Measurements from ENCODE around the gene SEMA5A. TPM values are rescaled to one million over a fixed set of nuclear protein-coding genes. Genes with fewer than 3 reads are reported as not detected.

SEMA5A gene
- total and polyA plus RNA-seq, 4 experiments from 2014 or later = 1.1 to 4.5 (median 2.4) TPM

DNA sequence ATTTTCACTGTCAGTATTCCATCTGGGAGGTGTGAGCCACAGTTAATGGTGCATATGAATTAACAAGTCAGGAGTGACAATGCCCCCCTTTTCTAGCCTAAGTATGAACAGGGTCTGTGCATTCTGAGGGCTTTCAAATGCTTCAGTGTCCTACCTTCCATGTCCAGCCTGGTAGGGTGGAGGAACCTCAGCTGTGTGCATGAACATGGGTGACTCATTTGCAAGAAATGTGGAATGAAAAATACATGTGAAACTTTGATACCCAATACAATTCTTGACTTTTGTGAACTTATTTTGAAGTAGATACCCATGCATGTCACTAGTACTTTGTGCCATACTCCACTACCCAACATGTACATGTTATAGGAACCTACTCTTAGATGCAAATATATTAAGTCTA is 375.8 kb downstream of the SEMA5A start:
- Mint-ChIP-seq H3K27me3 (no peaks in the 10 kb centered on the region), H3K4me3 (no peak overlapping the region), H3K27ac (no peak overlapping the region), H3K4me1 (no peaks in the 10 kb centered on the region), H3K9me3 (peaks cover 0 to 5% (median 0%) of the 10 kb centered on the region in 8 donors), H3K36me3 (no peaks in the 10 kb centered on the region)
- H3K27me3 ChIP-seq (ENCODE audit: insufficient read depth, low read length) = no peaks in the 10 kb centered on the region
- H3K36me3 ChIP-seq (ENCODE audit: insufficient read depth, low read length) = no peaks in the 10 kb centered on the region
- no peak for DNase-seq
- H3K9me3 ChIP-seq (ENCODE audit: control insufficient read depth in 1 of 2, low read length in 2 of 2) = no peaks in the 10 kb centered on the region
- no peak overlapping the region for H3K27ac ChIP-seq (ENCODE audit: low read depth, low read length)
- H3K4me3 ChIP-seq (ENCODE audit: low read length in 2 of 2) = no peak overlapping the region
- intact Hi-C loops (cut with micrococcal nuclease) = no loop called here
- CTCF ChIA-PET (ENCODE audit: partially characterized antibody) = no interaction called here
- POLR2A ChIA-PET (ENCODE audit: partially characterized antibody) = no interaction called here
- H3K4me1 ChIP-seq (ENCODE audit: insufficient read depth, low read length) = no peaks in the 10 kb centered on the region

DNA sequence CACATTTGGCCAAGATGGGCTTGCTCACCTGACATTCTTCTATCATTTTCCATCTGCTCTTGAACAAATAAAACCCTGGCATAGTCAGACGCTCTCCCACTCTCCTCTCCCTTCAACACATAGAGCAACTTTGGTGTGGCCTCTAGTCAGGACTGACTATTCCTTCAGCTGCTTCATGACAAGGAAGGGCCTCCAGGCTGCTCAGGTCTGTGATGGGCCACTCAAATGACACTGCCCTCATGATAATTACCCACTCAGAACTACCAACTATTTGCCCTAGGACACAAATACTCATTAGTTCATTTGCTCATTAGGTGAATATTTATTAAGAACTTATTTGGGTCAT is 376.3 kb downstream of the SEMA5A start:
- H3K4me3 ChIP-seq (ENCODE audit: low read length in 2 of 2) = no peak overlapping the region
- POLR2A ChIA-PET (ENCODE audit: partially characterized antibody) = no interaction called here
- no peaks in the 10 kb centered on the region for H3K36me3 ChIP-seq (ENCODE audit: insufficient read depth, low read length)
- Mint-ChIP-seq H3K27me3 (no peaks in the 10 kb centered on the region), H3K4me3 (no peak overlapping the region), H3K9me3 (peaks cover 0 to 3% (median 0%) of the 10 kb centered on the region in 8 donors), H3K4me1 (no peaks in the 10 kb centered on the region), H3K27ac (no peak overlapping the region), H3K36me3 (no peaks in the 10 kb centered on the region)
- no peaks in the 10 kb centered on the region for H3K27me3 ChIP-seq (ENCODE audit: insufficient read depth, low read length)
- DNase-seq = no peak
- intact Hi-C loops (cut with micrococcal nuclease) = no loop called here
- CTCF ChIA-PET (ENCODE audit: partially characterized antibody) = no interaction called here
- no peaks in the 10 kb centered on the region for H3K9me3 ChIP-seq (ENCODE audit: control insufficient read depth in 1 of 2, low read length in 2 of 2)
- no peak overlapping the region for H3K27ac ChIP-seq (ENCODE audit: low read depth, low read length)
- no peaks in the 10 kb centered on the region for H3K4me1 ChIP-seq (ENCODE audit: insufficient read depth, low read length)

DNA sequence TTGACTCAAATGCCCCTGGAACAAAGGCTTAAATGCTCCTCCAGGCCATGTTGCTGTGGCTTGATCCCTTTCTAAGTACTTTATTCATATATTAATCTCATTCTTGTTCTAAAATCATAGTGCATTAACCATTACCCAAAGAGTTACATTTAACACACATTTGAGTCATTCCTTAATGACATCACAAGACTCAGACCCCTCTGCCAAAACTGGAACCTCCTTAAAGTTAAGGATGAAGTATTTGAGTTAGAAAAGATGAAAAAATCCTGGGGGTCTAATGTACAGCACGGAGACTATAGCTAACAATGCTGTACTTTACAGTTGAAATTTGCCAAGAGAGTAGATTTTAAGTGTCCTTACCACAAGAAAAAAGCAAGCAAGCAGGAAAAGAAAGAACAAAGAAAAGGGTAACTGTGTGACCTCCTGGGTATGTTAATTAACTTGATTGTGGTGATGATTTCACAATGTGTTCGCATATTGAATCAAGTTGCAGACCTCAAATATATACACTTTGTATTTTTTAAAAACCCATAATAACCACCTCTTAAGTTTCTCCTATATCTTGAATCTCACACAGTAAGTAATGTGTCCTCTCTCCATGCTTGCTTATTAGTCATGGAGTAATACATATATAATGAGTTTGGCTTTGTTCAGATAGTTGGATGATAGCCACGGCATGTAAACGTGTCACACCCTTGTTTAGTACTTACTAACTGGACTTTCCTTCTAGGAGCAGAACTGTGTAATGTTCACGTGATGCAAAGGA is 376.9 kb downstream of the SEMA5A start:
- H3K4me1 ChIP-seq (ENCODE audit: insufficient read depth, low read length) = no peaks in the 10 kb centered on the region
- H3K9me3 ChIP-seq (ENCODE audit: control insufficient read depth in 1 of 2, low read length in 2 of 2) = no peaks in the 10 kb centered on the region
- no peak overlapping the region for H3K4me3 ChIP-seq (ENCODE audit: low read length in 2 of 2)
- H3K27ac ChIP-seq (ENCODE audit: low read depth, low read length) = no peak overlapping the region
- H3K36me3 ChIP-seq (ENCODE audit: insufficient read depth, low read length) = no peaks in the 10 kb centered on the region
- POLR2A ChIA-PET (ENCODE audit: partially characterized antibody) = no interaction called here
- Mint-ChIP-seq H3K27ac (no peak overlapping the region), H3K27me3 (no peaks in the 10 kb centered on the region), H3K9me3 (peaks cover 0 to 3% (median 0%) of the 10 kb centered on the region in 8 donors), H3K36me3 (no peaks in the 10 kb centered on the region), H3K4me1 (no peaks in the 10 kb centered on the region), H3K4me3 (no peak overlapping the region)
- no peaks in the 10 kb centered on the region for H3K27me3 ChIP-seq (ENCODE audit: insufficient read depth, low read length)
- intact Hi-C loops (cut with micrococcal nuclease) = no loop called here
- CTCF ChIA-PET (ENCODE audit: partially characterized antibody) = no interaction called here
- DNase-seq = no peak

DNA sequence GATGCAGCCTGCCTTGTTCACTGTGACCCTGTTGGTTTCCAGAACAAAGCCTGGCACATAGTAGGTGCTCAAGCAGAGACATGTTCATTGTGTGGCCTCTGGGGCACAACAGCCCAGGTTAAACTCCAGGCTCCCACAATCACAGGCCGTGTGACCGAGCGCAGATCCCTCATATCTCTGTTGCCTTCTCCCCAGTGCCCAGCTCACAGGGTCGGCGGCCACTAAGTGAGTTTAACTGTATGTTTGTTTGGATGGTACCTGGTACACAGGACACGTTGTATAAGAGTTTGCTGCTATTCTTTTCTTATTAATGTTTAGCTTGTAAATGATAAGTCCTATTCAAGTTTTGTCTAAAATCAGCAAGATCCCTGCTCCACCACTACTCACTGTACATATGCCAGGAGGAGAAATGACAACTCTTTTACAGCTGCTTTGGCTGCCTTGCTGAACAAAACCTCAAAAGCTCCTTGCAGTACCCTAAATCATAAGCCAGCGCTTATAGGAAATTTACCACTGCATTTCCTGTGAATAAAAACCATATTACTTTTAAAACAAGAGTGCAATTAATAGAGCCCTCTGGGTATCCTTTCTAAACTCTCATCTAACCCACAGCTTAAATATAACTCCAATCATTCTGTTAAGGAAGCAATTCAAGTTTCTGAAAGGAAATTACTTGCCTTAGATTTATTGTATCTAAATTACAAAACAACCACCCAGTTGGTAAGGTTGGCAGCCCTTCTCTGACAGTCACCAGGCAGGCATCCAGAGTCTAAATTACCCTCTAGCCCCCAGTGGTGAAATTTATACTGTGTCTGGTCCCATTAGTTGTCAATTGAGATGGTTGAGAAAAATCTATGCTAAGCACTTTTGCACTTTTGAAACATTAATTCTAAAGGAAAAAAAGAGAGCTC is 379.4 kb downstream of the SEMA5A start:
- ChIA-PET POLR2A (ENCODE audit: partially characterized antibody) (no interaction called here), CTCF (ENCODE audit: partially characterized antibody) (no interaction called here)
- Histone ChIP-seq H3K27ac (ENCODE audit: low read depth, low read length) (no peak overlapping the region), H3K4me3 (ENCODE audit: low read length in 2 of 2) (no peak overlapping the region), H3K27me3 (ENCODE audit: insufficient read depth, low read length) (no peaks in the 10 kb centered on the region), H3K36me3 (ENCODE audit: insufficient read depth, low read length) (no peaks in the 10 kb centered on the region), H3K9me3 (ENCODE audit: control insufficient read depth in 1 of 2, low read length in 2 of 2) (no peaks in the 10 kb centered on the region), H3K4me1 (ENCODE audit: insufficient read depth, low read length) (no peaks in the 10 kb centered on the region)
- no peak overlapping the region for H3K27ac Mint-ChIP-seq
- DNase-seq = no peak
- no peaks in the 10 kb centered on the region for H3K27me3 Mint-ChIP-seq
- H3K4me3 Mint-ChIP-seq = no peak overlapping the region
- intact Hi-C loops (cut with micrococcal nuclease) = no loop called here
- no peaks in the 10 kb centered on the region for H3K36me3 Mint-ChIP-seq
- H3K4me1 Mint-ChIP-seq = no peaks in the 10 kb centered on the region
- peaks cover 0 to 3% (median 0%) of the 10 kb centered on the region in 8 donors for H3K9me3 Mint-ChIP-seq

DNA sequence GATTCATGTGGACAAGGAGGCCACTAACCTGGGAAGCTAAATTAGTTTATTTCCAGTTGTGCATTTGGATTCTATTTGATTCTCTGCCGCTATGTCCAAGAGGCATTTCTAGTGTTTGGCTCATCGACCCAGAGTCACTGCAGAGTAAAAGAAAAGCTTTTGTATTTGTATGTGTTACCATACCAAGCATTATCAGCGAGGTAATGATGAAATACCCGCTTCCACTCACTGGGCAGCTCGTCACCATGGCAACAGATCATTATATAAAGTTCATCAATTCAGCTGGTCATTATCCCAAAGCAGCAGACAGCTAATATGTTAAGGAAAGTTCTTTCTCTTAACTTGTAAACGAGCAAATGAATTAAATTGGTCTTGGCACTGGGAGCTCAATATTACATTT is 380.3 kb downstream of the SEMA5A start:
- no peaks in the 10 kb centered on the region for H3K9me3 Mint-ChIP-seq
- Histone ChIP-seq H3K27ac (ENCODE audit: low read depth, low read length) (no peak overlapping the region), H3K4me1 (ENCODE audit: insufficient read depth, low read length) (no peaks in the 10 kb centered on the region), H3K9me3 (ENCODE audit: control insufficient read depth in 1 of 2, low read length in 2 of 2) (no peaks in the 10 kb centered on the region), H3K27me3 (ENCODE audit: insufficient read depth, low read length) (no peaks in the 10 kb centered on the region), H3K4me3 (ENCODE audit: low read length in 2 of 2) (no peak overlapping the region), H3K36me3 (ENCODE audit: insufficient read depth, low read length) (no peaks in the 10 kb centered on the region)
- no peak overlapping the region for H3K4me3 Mint-ChIP-seq
- CTCF ChIA-PET (ENCODE audit: partially characterized antibody) = no interaction called here
- POLR2A ChIA-PET (ENCODE audit: partially characterized antibody) = no interaction called here
- intact Hi-C loops (cut with micrococcal nuclease) = no loop called here
- no peak overlapping the region for H3K27ac Mint-ChIP-seq
- H3K27me3 Mint-ChIP-seq = no peaks in the 10 kb centered on the region
- no peaks in the 10 kb centered on the region for H3K4me1 Mint-ChIP-seq
- H3K36me3 Mint-ChIP-seq = no peaks in the 10 kb centered on the region
- no peak for DNase-seq

DNA sequence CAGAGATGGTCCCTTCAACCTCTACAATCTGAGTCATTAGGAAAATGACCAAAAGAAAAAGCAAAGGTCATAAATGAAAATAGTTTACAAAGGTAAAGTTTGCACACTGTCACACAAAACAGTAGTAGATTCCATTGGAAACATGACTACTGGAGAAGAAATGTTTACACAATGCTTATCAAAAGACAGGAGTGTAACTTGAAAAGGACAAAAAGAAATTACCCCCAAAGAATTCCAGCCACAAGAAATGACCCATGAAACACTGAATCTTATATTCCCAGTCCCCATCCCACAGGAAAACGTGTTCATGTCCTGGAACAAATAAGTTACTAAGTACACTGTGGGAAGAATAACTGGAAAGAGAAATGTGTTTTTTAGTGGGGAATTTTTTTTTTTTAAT is 385.1 kb downstream of the SEMA5A start:
- CTCF ChIA-PET (ENCODE audit: partially characterized antibody) = no interaction called here
- Histone ChIP-seq H3K36me3 (ENCODE audit: insufficient read depth, low read length) (no peaks in the 10 kb centered on the region), H3K27me3 (ENCODE audit: insufficient read depth, low read length) (no peaks in the 10 kb centered on the region), H3K4me3 (ENCODE audit: low read length in 2 of 2) (no peak overlapping the region), H3K27ac (ENCODE audit: low read depth, low read length) (no peak overlapping the region), H3K4me1 (ENCODE audit: insufficient read depth, low read length) (no peaks in the 10 kb centered on the region), H3K9me3 (ENCODE audit: control insufficient read depth in 1 of 2, low read length in 2 of 2) (no peaks in the 10 kb centered on the region)
- no peaks in the 10 kb centered on the region for H3K36me3 Mint-ChIP-seq
- intact Hi-C loops (cut with micrococcal nuclease) = no loop called here
- no peak for DNase-seq
- POLR2A ChIA-PET (ENCODE audit: partially characterized antibody) = no interaction called here
- no peak overlapping the region for H3K27ac Mint-ChIP-seq
- no peak overlapping the region for H3K4me3 Mint-ChIP-seq
- H3K9me3 Mint-ChIP-seq = peaks cover 0 to 4% (median 0%) of the 10 kb centered on the region in 8 donors
- no peaks in the 10 kb centered on the region for H3K27me3 Mint-ChIP-seq
- H3K4me1 Mint-ChIP-seq = no peaks in the 10 kb centered on the region

DNA sequence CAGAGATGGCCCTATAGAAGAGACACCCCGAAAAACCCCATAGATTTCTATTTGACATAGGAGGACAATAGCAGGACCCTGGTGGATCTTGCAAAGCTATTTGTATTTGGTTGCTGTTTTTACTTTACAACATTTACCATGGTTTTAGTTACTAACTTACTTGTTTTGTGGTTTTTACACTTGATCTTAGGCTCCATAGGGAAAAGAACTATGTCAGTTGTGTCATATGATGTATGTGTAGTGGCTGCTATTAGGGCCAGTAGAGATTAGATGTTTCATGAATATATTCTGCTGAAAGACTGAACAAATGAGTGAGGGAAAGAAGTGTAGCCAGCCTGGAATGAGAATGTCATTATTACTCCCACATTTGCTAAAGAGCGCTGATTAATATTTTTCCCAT is 388.1 kb downstream of the SEMA5A start:
- H3K27ac Mint-ChIP-seq = no peak overlapping the region
- Histone ChIP-seq H3K36me3 (ENCODE audit: insufficient read depth, low read length) (no peaks in the 10 kb centered on the region), H3K27ac (ENCODE audit: low read depth, low read length) (no peak overlapping the region), H3K27me3 (ENCODE audit: insufficient read depth, low read length) (no peaks in the 10 kb centered on the region), H3K4me3 (ENCODE audit: low read length in 2 of 2) (no peak overlapping the region), H3K9me3 (ENCODE audit: control insufficient read depth in 1 of 2, low read length in 2 of 2) (no peaks in the 10 kb centered on the region), H3K4me1 (ENCODE audit: insufficient read depth, low read length) (no peaks in the 10 kb centered on the region)
- H3K9me3 Mint-ChIP-seq = peaks cover 0 to 4% (median 0%) of the 10 kb centered on the region in 8 donors
- ChIA-PET CTCF (ENCODE audit: partially characterized antibody) (no interaction called here), POLR2A (ENCODE audit: partially characterized antibody) (no interaction called here)
- intact Hi-C loops (cut with micrococcal nuclease) = no loop called here
- no peaks in the 10 kb centered on the region for H3K27me3 Mint-ChIP-seq
- H3K4me1 Mint-ChIP-seq = no peaks in the 10 kb centered on the region
- H3K4me3 Mint-ChIP-seq = no peak overlapping the region
- H3K36me3 Mint-ChIP-seq = peaks cover 0 to 2% of the 10 kb centered on the region in 2 donors
- DNase-seq = no peak

Data from CD4-positive, alpha-beta memory T cell (primary cell).